HG02678 (cell line): ENCODE measurements around the gene ITPR2.
A peak's percentile ranks its signal among the peaks of the same experiment; 100 is the strongest.
"Not testable (repeated sequence)": the region's sequence is repeated elsewhere in the genome, so short reads cannot be mapped to it uniquely, and the experiment has no call there.

Source experiments
- ATAC-seq: cut with Tn5 transposase; IDR thresholded peaks from one replicate; pipeline ENCODE4 v1.9.1; 2021; ENCODE audit warnings: mild to moderate bottlenecking, moderate library complexity; ENCODE audit not compliant: unreplicated experiment

ITPR2 gene

GRCh38 chr12:26851031-26851809 lies 18.2 kb upstream of the ITPR2 start:
- ATAC-seq: no peak

- ATAC-seq: no peak
Observed at GRCh38 chr12:26848156-26848825, 15.3 kb upstream of the ITPR2 start.

- ATAC-seq: no peak
Observed at GRCh38 chr12:26847431-26847830, 14.4 kb upstream of the ITPR2 start.

GRCh38 chr12:26846416-26846815 lies 13.4 kb upstream of the ITPR2 start:
- ATAC-seq: peak; percentile 63

- no peak for ATAC-seq
Observed at GRCh38 chr12:26845984-26846383, 13.0 kb upstream of the ITPR2 start.

- ATAC-seq: no peak
Observed at GRCh38 chr12:26845057-26845666, 12.2 kb upstream of the ITPR2 start.

GRCh38 chr12:26843311-26843710 lies 10.3 kb upstream of the ITPR2 start:
- ATAC-seq: no peak

GRCh38 chr12:26841085-26841484 lies 8.1 kb upstream of the ITPR2 start:
- ATAC-seq: no peak

GRCh38 chr12:26839512-26839911 lies 6.5 kb upstream of the ITPR2 start:
- ATAC-seq: no peak

- no peak for ATAC-seq
Observed at GRCh38 chr12:26838888-26839416, 6.0 kb upstream of the ITPR2 start.

GRCh38 chr12:26836201-26836600 lies 3.2 kb upstream of the ITPR2 start:
- ATAC-seq: no peak

- not testable (repeated sequence) for ATAC-seq
Observed at GRCh38 chr12:26834503-26835060, 1.6 kb upstream of the ITPR2 start.

GRCh38 chr12:26833743-26834490 lies 923 bp upstream of the ITPR2 start:
- no peak for ATAC-seq

- ATAC-seq: peak; percentile 41
Observed at GRCh38 chr12:26831951-26832821, 808 bp downstream of the ITPR2 start.

- ATAC-seq: no peak
Observed at GRCh38 chr12:26830783-26831551, 2.0 kb downstream of the ITPR2 start.

- no peak for ATAC-seq
Observed at GRCh38 chr12:26830363-26830762, 2.6 kb downstream of the ITPR2 start.

- ATAC-seq: no peak
Observed at GRCh38 chr12:26828280-26829073, 4.5 kb downstream of the ITPR2 start.

- ATAC-seq: no peak
Observed at GRCh38 chr12:26826437-26826836, 6.6 kb downstream of the ITPR2 start.
